H1 (cell line): Measurements from ENCODE around the gene DNAH8. TPM values are rescaled to one million over a fixed set of nuclear protein-coding genes. Genes with fewer than 3 reads are reported as not detected.

ENCODE experiments used
- ASH2L ChIP-seq: fragments of 200-600, 300-600 bp; sonication (generic); IDR thresholded peaks from one replicate; pipeline ENCODE4 v1.7.1; 2017; ENCODE audit warnings: low read length
- CHD1 ChIP-seq: IDR thresholded peaks from 2 replicates; pipeline ENCODE4 v1.6.1; 2012; ENCODE audit warnings: low read depth, low read length, improper control_type of control experiment
- EGR1 ChIP-seq: IDR thresholded peaks from 2 replicates; pipeline ENCODE4 v1.6.1; 2011; ENCODE audit warnings: low read depth, low read length, borderline replicate concordance
- SIRT6 ChIP-seq: IDR thresholded peaks from one replicate; pipeline ENCODE4 v1.7.1; 2012; ENCODE audit warnings: low read length, inconsistent platforms
- polyA plus RNA-seq, 7 experiments: library from polyadenylated mRNA; depleted of rRNA in 3 of 7; stranded (reverse) in 5 of 7; unstranded in 2 of 7; fragments of >200 nt in 5 of 7; fragments of 200-250 nt in 2 of 7; gene quantifications; 1 replicate in 5 of 7; 2 replicates in 1 of 7; 4 replicates in 1 of 7; pipeline versions ENCODE4 v1.2.1 to v1.2.3, GENCODE V29; 2011 to 2013; ENCODE audit warnings: missing spikeins in 2 of 7, mixed read lengths in 2 of 7
- total RNA-seq: library from RNA; stranded (reverse); fragmentation: NEBNext Ultra II Directional; extraction: Animal tissue kit (Norgen Biotek cat#: 25700); gene quantifications from 2 replicates; pipeline ENCODE4 v1.2.1, GENCODE V29; 2021
- TF ChIP-seq, protein P1 (sequence below): fragments of 300-600 bp; sonication (generic); IDR thresholded peaks from 2 replicates; pipeline ENCODE4 v1.7.1; 2012; ENCODE audit warnings: low read length, moderate library complexity, mild to moderate bottlenecking, inconsistent platforms; ENCODE audit not compliant: insufficient replicate concordance
- TF ChIP-seq, protein P2 (sequence below), 3 experiments: IDR thresholded peaks; 1 replicate in 2 of 3; 2 replicates in 1 of 3; pipeline versions ENCODE4 v1.5.1 to v1.6.1; 2011; ENCODE audit warnings: low read length in 3 of 3, mild to moderate bottlenecking in 3 of 3, inconsistent platforms in 2 of 3, low read depth in 1 of 3, moderate library complexity in 1 of 3; ENCODE audit not compliant: insufficient read depth in 1 of 3; ENCODE audit errors: control extremely low read depth in 1 of 3

DNAH8 gene
- total and polyA plus RNA-seq, 2 of the 8 experiments (the other 6 are each of a cell fraction or from before 2014, with no cell fraction given): under 0.01 TPM; not detected in 1

DNA sequence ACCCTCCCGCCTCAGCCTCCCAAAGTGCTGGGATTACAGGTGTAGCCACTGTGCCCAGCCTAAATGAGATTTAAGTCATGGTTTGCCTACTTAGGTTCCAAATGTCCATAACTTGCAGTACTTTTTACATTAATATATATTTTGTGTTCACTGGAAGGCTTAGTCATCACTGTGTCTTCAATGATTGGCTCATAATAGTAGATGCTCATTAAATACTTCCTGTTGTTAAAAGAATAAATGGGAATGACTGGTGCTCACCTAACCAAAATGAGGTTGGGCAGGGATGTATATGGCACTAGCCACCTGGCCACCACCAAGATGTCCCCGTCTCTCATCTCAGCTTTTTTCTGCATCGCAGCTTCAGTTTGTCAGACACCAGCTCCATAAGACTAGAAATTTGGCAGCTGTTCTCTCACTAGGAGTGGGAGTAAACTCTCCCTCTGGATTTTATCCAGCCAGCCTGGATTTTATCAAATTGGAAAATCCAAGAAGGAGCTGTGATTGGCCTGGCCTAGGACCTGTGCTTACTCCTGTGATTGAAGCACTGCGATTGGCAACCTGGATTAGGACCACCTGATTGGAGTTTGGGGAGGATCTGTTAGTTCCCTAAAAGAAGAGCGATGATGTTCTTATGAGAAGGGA, 11.0 kb upstream of the DNAH8 start (continued):
- TF ChIP-seq, protein P1, sequence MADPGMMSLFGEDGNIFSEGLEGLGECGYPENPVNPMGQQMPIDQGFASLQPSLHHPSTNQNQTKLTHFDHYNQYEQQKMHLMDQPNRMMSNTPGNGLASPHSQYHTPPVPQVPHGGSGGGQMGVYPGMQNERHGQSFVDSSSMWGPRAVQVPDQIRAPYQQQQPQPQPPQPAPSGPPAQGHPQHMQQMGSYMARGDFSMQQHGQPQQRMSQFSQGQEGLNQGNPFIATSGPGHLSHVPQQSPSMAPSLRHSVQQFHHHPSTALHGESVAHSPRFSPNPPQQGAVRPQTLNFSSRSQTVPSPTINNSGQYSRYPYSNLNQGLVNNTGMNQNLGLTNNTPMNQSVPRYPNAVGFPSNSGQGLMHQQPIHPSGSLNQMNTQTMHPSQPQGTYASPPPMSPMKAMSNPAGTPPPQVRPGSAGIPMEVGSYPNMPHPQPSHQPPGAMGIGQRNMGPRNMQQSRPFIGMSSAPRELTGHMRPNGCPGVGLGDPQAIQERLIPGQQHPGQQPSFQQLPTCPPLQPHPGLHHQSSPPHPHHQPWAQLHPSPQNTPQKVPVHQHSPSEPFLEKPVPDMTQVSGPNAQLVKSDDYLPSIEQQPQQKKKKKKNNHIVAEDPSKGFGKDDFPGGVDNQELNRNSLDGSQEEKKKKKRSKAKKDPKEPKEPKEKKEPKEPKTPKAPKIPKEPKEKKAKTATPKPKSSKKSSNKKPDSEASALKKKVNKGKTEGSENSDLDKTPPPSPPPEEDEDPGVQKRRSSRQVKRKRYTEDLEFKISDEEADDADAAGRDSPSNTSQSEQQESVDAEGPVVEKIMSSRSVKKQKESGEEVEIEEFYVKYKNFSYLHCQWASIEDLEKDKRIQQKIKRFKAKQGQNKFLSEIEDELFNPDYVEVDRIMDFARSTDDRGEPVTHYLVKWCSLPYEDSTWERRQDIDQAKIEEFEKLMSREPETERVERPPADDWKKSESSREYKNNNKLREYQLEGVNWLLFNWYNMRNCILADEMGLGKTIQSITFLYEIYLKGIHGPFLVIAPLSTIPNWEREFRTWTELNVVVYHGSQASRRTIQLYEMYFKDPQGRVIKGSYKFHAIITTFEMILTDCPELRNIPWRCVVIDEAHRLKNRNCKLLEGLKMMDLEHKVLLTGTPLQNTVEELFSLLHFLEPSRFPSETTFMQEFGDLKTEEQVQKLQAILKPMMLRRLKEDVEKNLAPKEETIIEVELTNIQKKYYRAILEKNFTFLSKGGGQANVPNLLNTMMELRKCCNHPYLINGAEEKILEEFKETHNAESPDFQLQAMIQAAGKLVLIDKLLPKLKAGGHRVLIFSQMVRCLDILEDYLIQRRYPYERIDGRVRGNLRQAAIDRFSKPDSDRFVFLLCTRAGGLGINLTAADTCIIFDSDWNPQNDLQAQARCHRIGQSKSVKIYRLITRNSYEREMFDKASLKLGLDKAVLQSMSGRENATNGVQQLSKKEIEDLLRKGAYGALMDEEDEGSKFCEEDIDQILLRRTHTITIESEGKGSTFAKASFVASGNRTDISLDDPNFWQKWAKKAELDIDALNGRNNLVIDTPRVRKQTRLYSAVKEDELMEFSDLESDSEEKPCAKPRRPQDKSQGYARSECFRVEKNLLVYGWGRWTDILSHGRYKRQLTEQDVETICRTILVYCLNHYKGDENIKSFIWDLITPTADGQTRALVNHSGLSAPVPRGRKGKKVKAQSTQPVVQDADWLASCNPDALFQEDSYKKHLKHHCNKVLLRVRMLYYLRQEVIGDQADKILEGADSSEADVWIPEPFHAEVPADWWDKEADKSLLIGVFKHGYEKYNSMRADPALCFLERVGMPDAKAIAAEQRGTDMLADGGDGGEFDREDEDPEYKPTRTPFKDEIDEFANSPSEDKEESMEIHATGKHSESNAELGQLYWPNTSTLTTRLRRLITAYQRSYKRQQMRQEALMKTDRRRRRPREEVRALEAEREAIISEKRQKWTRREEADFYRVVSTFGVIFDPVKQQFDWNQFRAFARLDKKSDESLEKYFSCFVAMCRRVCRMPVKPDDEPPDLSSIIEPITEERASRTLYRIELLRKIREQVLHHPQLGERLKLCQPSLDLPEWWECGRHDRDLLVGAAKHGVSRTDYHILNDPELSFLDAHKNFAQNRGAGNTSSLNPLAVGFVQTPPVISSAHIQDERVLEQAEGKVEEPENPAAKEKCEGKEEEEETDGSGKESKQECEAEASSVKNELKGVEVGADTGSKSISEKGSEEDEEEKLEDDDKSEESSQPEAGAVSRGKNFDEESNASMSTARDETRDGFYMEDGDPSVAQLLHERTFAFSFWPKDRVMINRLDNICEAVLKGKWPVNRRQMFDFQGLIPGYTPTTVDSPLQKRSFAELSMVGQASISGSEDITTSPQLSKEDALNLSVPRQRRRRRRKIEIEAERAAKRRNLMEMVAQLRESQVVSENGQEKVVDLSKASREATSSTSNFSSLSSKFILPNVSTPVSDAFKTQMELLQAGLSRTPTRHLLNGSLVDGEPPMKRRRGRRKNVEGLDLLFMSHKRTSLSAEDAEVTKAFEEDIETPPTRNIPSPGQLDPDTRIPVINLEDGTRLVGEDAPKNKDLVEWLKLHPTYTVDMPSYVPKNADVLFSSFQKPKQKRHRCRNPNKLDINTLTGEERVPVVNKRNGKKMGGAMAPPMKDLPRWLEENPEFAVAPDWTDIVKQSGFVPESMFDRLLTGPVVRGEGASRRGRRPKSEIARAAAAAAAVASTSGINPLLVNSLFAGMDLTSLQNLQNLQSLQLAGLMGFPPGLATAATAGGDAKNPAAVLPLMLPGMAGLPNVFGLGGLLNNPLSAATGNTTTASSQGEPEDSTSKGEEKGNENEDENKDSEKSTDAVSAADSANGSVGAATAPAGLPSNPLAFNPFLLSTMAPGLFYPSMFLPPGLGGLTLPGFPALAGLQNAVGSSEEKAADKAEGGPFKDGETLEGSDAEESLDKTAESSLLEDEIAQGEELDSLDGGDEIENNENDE: no peak
- TF ChIP-seq ASH2L (no peak), EGR1 (no peak), SIRT6 (no peak), CHD1 (no peak)
- TF ChIP-seq, protein P2, sequence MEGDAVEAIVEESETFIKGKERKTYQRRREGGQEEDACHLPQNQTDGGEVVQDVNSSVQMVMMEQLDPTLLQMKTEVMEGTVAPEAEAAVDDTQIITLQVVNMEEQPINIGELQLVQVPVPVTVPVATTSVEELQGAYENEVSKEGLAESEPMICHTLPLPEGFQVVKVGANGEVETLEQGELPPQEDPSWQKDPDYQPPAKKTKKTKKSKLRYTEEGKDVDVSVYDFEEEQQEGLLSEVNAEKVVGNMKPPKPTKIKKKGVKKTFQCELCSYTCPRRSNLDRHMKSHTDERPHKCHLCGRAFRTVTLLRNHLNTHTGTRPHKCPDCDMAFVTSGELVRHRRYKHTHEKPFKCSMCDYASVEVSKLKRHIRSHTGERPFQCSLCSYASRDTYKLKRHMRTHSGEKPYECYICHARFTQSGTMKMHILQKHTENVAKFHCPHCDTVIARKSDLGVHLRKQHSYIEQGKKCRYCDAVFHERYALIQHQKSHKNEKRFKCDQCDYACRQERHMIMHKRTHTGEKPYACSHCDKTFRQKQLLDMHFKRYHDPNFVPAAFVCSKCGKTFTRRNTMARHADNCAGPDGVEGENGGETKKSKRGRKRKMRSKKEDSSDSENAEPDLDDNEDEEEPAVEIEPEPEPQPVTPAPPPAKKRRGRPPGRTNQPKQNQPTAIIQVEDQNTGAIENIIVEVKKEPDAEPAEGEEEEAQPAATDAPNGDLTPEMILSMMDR (IDR thresholded peaks at IDR 0.05; ENCODE audit: control extremely low read depth in 1 of 3, insufficient read depth in 1 of 3, low read depth in 1 of 3, low read length in 3 of 3): no peak
